GM21529 (cell line): ENCODE measurements around the gene RFX4.

Source experiments
- ATAC-seq: cut with Tn5 transposase; IDR thresholded peaks from one replicate; pipeline ENCODE4 v1.9.1; 2021; ENCODE audit not compliant: unreplicated experiment

The RFX4 gene

DNA sequence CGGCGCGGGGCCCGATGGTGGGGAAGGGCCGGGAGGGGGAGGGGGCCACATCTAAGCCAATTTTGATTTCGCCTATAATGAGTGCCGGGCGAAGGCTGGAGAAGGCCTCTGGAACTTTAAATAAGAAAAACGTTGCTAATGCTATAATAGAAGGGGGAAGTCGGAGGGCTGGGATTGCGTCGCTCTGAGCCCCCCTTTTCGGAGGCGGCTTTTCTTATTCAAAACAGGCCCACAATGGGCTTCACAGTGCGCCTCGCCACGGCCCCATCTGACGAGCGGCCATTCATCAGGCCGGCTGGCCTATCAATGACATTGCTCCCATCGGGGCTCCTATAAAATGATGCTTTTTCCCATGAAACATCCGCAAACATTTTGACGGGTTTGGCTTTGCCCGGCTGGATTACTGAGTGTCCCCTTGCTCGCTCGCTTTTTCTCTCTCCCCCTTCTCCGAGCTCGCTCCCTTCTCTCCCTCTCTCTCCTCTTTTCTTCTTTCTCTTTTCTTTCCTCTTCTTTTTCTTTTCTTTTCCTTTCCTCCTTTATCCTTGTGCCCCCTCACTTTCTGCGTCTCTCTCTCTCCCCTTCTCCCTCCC lies at the start of gene RFX4:
Gene RFX4, plus strand, starts transcription at position 364 of the 590 bp plus-strand sequence. CDS start 317 bp downstream, outside the sequence.
- ATAC-seq, result no peak

DNA sequence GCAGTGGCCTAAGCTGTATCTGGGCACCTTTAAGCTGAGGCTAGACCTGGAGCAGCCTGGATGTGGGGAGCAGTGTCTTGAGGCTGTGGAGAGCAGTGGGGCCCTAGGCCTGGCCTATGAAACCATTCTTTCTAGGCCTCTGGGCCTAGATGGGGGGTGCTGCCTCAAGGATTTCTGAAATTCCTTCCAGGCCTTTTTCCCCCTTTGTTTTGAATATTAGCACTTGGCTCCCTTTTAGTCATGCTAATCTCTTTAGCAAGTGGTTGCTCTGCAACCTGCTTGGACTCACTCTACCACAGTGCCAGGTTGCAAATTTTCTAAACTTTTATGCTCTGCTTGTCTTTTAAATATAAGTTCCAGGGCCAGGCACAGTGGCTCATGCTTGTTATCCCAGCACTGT lies 41.6 kb upstream of the RFX4 start:
- ATAC-seq, result no peak

DNA sequence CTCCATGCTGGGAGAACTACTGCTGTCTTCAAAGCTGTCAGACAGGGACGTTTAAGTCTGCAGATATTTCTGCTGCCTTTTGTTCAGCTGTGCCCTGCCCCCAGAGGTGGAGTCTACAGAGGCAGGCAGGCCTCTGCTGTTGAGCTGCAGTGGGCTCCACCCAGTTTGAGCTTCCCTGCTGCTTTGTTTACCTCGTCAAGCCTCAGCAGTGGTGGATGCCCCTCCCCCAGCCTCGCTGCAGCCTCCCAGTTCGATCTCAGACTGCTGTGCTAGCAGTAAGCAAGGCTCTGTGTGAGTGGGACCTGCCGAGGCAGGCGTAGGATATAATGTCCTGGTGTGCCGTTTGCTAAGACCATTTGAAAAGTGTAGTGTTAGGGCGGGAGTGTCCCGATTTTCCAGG lies 31.4 kb upstream of the RFX4 start:
- no peak for ATAC-seq

DNA sequence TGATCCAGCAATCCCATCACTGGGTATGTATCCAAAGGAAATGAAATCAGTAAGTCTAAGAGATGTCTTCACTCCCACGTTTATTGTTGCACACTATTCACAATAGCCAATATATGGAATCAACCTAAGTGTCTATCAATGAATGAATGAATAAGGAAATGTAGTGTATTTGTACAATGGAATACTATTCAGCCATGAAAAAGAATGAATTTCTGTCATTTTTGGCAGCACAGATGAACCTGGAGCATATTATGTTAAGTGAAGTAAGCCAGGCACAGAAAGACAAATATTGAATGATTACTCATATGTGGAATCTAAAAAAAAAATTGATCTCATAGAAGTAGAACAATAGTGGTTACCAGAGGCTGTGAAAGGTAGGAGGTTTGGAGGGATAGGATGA lies 30.6 kb upstream of the RFX4 start:
- no peak for ATAC-seq

DNA sequence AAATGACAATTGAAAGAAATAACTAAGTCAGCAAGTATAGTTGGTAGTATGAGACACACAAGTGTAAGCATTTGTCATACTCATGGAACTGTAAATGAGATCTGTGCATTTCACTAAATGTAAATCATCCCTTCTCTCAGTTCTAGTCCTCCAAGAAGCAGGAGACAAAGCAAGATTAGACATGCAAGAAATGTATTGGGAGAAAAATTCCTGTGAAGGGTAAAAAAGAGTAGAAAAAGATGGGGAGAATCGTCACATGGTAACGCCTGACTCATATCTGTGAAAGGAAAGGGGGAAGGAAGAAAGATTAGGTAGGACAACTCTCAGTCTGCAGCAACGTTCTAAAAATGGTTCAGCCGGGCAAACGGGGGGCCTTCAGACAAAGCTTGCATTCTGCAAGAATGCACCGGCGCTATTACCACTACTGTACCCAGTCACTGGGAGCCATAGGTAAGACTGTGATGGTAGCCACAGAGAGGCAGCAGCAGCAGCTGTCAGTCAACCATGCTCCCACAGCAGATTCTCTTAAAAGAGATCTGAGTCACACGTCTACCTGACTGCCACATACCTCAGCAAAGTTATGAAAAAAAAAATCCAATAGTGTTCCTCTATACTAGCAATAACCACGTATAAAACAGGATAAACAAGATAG lies 18.0 kb upstream of the RFX4 start:
- no peak for ATAC-seq

DNA sequence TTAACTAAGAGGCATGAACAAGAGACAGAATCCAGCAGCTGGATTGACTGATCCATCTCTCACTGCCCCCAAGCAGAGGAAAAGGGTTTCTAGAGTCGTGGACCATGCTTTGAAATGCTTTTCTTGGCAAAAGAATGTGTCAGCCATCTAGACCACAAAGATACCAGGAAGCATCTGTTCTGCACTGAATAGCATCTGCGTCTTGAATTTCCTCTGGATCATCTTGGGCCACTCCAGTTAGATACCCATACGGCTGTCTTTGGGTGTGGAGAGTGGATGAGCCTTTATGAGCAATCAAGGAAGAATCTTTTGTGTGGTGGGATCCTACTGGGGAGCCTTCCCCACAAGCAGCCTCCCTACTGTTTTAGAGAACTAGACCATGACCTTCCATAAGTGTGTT lies 16.0 kb upstream of the RFX4 start:
- ATAC-seq, result no peak

DNA sequence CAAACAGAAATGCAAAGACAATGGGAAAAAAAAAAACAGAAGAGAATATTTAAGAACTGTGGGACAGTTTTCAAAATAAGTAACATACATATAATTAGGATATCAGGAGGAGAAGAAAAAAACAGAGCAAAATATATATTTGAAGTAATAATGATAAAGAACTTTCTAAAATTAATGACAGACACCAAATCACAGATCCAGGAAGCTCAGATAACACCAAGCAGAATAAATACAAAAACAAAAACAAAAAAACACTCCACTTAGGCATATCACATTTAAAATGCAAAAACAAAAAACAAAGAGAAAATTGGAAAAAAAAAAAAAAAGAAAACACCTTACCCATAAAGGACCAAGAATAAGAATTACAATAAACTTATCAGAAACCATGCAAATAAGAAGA lies 9.6 kb upstream of the RFX4 start:
- no peak for ATAC-seq

DNA sequence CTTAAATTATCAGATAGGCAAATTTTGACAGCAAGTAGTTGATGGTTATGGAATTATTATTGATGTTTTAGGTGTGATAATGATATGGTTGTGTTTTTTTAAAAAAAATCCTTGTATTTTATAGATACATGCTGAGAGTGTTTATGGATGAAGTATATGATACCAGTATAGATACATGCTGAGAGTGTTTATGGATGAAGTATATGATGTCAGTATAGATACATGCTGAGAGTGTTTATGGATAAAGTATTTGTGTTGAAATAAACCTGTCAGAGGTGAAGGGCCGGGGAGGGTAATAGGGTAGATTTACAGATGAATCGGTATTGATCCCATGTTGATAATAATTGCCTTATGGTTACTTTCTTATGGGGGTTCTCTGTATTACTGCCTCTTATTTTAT lies 6.0 kb upstream of the RFX4 start:
- no peak for ATAC-seq

DNA sequence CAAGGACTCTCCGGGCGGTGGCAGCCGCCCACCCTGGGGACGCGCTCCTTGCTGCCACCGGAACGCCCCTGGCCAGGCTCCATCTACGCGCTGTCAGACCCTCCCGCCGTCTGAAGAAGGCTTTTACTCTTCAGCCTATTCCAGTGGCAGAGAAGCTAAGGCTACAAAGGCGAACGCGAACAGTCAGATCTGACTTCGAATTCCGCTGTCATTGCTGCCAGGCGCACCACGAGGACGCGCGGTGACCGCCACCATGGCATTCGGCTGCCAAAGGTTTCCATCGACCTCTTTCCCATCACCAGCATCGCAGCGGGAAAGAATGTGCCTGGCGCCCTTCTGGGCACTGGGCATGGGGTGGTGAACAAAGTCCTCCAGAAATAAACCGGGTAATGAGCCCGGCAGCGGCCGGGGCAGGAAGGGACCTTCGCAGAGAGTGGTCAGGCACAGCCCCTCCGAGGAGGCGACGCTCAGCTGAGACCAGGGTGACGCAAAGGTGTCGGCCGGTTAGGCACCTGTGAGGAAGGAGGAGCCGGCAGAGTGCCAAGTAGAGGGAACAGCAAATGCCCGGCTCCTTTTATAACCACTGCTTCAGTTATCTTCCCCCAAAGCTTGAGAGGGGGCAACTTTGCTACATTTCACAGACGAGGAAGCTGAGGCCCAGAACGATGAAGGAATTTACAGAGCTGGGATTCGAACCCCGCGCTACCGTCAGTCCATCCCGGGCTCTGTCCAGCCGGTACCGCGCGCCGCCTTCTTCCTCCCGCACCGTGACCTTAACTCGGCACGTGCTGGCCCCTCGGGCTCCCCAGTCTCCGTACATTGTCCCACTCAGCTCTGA lies 1.9 kb upstream of the RFX4 start:
- ATAC-seq, result no peak

DNA sequence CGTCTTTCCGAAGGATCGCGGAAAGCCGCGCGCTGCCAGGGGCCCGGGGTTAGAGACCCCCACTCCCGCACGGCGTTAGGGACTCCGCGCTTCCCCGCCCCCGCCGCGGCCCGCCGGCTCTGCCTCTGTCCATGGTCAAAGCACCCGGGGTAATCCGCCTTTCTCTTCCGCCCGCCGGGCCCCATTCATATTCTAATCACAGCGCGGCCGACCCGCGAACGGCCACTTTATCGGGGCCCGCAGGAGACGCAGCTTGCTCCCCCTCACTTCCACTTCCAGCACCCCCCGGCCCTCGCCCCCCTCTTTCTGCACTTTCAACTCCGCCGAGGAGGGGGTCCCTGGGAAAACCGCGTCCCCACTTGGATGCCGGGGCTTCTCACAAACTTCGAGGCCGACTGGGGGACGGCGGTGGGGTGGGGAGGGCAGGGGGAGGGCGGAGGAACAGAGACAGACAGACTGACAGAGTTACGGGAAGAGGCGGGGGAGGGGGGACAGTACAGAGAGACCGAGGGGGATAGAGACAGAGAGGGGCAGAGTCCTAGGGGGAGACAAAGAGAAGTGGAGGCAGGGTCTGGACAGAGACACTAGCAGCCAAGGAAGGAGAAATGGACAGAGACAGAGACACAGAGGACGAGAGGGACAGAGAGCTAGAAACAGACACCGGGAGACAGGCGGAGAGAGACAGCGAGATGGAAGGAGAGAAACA lies 1.1 kb upstream of the RFX4 start:
- no peak for ATAC-seq

DNA sequence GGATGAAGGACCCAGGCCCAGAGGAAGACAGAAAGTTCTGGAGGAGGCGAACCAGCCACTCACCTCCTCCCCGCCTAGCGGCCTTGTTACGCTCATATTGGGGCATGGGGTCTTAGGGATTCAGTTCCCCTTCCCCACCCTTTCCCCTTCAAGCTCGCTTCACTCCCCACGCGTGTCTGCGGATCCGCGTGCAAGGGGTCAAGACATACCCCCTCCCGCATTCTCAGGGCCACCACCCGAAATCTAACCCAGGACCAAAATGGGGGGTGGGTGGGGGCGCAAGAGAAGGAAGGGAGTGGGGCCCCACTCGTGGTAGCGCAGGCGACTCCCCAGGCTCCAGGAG lies 584 bp upstream of the RFX4 start:
- no peak for ATAC-seq

DNA sequence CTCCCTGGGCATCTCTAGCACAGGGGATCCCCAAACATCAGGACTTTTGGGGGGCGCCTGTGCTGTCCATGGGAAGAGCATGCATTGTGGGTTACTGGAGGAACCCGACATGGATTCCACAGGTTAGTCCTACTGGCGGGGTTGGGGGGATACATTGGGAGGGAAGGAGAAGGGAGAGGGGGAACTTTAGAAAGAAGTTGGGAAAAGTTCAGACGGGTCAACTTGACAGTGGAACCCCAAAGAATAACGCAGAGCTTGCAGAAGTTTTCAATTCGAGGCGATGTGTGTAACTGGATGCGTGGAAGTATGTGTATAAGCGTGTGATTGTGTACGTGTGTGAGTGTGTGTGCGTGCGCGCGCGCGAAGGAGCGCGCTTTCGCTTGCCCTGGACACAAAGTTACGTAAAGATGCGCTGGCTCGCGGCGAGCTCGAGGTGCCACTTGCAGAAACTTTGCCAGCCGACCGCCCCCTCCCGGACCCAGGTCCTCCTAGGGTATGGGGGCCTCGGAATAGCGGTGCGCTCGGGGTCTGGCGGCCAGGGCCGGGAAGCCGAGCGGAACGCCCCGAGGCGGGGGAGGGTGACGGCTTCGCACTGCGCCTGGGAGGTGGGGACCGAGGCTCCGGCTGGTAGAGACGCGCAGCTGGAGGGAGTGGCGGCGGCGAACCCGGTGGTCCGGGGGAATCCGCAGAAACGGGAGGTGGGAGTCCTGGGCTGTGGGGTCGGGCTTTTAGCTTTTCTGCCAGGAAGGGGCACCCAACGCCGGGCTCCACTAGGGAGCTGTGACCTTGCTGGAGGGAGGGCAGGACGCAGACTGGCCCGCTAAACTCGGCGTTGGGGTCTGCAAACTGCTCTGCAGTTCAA lies 669 bp downstream of the RFX4 start:
- ATAC-seq, result no peak

DNA sequence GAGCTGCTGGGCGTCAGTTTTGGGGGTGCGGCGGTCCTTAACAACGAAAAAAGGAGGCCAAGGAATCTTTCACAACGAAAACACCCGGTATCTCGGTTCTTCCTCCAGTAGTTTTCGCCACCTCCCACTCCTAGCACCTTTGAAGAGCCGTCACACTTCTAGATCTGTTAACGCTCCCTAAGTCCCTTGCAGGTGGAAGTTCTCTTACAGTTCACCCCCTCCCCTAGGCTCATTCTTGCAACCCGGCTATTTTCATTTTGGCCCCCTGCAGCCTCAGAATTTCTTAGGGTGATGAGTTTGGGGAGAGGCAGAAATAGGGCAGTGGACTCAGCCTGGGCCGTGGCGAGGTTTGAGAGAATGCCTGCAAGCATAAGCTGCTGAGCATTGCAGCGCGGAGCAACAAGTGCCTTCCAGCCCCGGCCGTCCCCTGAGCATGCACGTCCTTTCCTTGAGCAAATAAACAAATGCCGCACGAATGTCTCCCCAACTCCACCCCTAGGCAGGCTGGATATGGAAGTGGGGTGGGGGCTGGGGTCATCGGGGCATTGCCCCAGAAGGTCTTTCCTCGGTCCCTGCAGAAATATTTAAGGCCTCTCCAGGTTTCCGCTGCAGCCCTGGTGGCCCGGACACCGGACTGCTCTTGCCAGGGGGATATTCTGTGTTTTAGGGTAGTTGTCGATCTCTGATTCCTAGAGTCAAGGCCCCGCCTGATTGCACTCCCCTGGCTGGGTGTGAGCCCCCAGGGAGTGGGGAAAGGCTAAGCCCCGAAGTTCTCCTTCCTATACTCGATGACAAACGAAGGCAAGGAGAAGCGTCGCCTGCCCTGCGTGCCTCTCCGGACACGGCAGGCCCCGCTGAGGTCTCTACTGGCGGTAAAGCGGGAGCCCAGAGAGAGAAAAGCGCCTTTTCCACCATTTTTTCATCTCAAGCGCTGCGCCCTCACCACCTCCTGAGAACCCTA lies 1.6 kb downstream of the RFX4 start:
- no peak for ATAC-seq

DNA sequence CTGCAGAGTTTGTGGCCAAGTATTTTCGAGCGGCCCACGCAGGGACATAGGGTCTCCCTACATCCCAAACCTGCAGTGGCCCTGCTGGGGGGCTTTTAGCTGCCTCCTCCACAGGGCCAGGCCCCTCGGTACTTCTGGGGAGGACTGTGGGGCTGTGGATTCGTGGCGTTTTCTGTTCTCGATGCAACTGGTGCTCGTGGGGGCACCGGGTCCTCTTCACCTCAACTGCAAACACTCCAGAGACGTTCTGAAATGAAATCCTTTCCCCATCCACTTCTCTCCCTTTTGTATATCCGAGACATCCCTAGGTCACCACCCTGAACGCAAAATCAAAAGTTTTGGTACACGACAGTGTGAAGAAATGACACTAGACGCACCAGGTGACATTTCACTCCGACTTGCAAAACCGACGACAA lies 2.3 kb downstream of the RFX4 start:
- no peak for ATAC-seq

DNA sequence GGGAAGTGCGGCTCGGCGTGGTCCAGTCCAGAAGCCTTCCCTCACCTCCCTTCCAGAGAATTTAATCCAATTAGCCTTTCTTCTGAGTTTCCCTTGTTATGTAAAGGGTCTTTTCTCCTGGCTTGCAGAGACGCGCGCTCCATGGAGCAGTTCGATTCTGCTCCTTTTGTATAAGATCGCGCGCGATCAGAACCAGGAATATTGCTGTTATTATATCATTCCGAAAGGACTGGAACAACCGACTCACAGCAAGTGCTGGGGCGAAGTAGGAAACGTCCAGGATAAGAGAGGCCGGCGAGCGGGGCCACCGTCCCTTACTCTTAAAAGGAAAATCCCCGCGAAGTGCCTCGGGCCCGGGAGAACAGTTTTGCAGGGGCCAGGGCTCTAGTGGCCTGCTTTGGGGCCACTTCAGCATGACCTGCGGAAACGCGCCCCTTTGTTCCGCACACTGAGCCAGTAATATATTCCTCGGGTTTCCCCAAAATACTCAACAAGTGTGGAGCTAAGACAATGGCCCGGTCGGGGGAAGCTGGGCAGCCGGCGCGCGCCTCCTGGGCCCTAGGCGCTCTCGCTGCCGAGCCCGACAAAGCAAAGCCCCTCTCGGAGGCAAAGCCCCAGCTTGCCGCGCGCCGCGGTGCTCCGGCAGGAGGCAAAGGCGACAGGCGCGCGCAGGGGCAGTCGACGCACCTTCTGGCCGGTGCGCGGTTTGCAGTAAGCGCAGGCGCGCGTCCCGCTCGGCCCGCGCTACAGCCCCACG lies 2.9 kb downstream of the RFX4 start:
- no peak for ATAC-seq

DNA sequence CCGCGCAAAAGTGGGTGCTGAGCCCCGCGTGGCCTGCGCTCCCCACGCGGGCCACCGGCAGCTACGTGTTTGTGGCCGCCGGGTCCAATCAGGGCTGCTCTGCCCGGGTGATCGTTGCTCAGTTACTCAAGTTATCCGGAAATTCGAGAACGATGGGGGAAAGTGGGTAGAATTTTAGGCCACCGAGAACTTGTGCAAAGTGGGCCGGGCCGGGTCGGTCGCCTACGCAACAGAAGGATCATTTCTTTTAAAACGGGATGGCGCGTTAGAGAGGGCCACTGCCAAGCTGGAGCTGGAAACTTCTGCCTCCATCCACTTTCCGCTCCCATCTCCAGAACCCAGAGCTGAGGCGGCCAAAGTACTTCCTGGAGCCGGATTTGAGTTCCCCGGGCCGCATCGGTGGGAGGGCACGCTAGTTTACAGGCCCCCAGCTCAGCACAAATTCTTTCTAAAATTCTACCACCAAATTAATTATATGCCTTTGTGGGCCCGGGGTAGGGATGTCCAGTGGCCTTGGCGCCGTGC lies 3.5 kb downstream of the RFX4 start:
- no peak for ATAC-seq

DNA sequence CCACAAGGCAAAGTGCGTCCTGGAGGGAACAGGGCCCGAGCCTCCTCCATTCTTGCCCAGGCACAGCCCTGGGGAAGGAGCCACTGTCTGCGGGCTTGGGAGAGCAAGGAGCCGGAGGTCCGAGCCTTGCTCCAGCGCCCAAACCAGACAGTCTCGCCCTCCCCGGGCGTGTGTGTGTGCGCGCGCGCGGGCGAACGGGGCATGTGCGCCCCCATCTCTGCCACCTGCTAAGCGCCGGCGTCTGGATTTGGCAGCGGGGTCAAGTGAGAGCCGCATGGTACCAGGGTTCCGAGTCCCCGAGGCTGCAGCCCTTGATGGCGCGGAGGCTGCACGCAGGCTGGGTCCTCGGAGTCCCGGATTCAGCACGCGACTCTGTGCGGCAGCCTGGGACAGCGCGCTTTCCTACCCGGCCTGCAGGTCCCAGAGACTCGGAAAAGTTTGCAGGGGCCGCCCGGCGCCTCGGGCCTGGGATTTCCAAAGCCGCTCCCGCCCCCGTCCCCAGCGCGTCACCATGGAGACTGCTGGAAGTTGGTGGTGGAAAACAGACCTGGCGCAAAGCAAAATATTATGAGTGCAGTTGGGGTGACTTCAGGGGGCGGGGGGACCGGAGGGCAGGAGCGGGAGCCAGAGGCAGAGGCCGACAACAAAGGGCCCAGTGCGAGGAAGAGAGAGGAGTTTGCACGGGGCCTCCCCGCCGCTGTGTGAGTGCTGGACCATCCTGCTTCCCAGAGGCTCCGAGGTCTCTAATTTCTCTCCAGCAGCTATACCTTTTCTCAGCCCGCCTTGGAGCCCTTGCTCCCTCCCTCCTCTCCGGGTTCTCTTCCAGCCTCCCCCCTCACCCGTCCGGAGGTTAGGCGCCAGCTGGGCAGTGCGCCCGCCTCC lies 4.2 kb downstream of the RFX4 start:
- ATAC-seq, result no peak

DNA sequence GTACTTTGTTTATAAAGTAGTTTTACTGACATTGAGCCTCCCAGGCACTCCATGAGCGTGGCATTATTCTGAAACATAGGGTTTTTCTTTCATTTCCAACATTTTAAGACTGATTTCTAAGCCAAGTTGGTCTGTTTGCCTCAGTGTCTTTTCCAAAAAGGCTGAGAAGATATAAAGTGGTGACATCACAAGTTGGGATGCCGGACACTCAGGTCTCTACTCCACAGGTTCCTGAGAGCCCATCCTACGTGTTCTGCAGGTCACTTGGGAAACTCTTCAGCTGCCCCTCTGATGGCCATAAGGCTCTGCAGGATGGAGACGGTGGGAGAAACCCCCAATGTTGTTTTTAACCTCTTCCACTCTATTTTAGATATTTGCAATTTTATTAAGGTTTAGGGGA lies 6.0 kb downstream of the RFX4 start:
- no peak for ATAC-seq
